ENCODE measurements around the gene DELE1.

Gene DELE1

DNA sequence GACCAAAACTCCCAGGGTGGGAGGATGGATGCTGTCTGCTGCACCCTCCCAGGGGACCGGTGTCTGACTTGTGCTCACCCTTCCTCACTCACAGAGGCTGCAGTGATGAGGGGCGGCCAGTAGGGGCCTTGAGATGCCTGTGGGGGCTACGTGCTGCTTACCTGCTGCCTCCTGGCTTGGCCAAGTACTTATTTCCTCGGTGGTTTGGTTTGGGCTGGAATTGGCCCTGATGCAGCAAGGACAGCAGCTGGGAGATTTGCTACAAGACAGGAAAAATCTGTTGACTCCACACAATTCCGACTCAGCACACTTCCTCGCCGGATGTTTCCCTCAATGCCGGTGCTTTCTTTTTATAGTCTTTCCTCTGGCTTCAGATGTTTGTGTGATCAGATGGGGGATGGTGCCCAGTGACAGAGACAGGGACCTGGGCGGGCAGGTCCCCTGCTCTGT lies 27.7 kb downstream of the DELE1 start:
- no peaks in the 10 kb centered on the region for H3K36me3 ChIP-seq (ENCODE audit: control insufficient read depth in 1 of 2, insufficient read depth in 2 of 2, low read depth in 1 of 2, low read length in 2 of 2)
- no peaks in the 10 kb centered on the region for H3K9me3 ChIP-seq (ENCODE audit: control insufficient read depth, low read length)
- H2BK5ac ChIP-seq (ENCODE audit: low read depth, low read length, poor library complexity, severe bottlenecking), result no peak overlapping the region
- no peak overlapping the region for H4K8ac ChIP-seq (ENCODE audit: low read length)
- H3K4me2 ChIP-seq (ENCODE audit: low read length, poor library complexity, severe bottlenecking), result no peak overlapping the region
- no peak overlapping the region for H3K9ac ChIP-seq (ENCODE audit: low read length)
- H2AK5ac ChIP-seq (ENCODE audit: low read length, severe bottlenecking), result no peak overlapping the region
- H3K14ac ChIP-seq (ENCODE audit: low read length in 2 of 2), result no peak overlapping the region
- no peak overlapping the region for H4K91ac ChIP-seq (ENCODE audit: low read length)
- H3K4ac ChIP-seq (ENCODE audit: low read depth in 1 of 2, low read length in 2 of 2), result no peak overlapping the region
- H3K4me1 ChIP-seq (ENCODE audit: control insufficient read depth, insufficient read depth, low read depth, low read length), result peaks cover 2% of the 10 kb centered on the region
- 48% methylated on average over 8 of the region's 9 CpGs for WGBS
- H2BK12ac ChIP-seq (ENCODE audit: low read length in 2 of 2), result no peak overlapping the region
- no peaks in the 10 kb centered on the region for H3K79me1 ChIP-seq (replicated peaks; ENCODE audit: low read length, poor library complexity, severe bottlenecking)
- no peak overlapping the region for H3K4me3 ChIP-seq (ENCODE audit: insufficient read depth in 1 of 2, low read depth in 1 of 2, low read length in 2 of 2)
- no peak overlapping the region for H2AFZ ChIP-seq (ENCODE audit: low read depth, low read length)
- DNase-seq, result peak; percentile 24
- no peak overlapping the region for H2BK15ac ChIP-seq (ENCODE audit: low read depth, poor library complexity, severe bottlenecking)
- H3K18ac ChIP-seq (ENCODE audit: low read depth in 1 of 2, low read length in 2 of 2), result no peak overlapping the region
- H2BK120ac ChIP-seq (ENCODE audit: low read depth, low read length), result no peak overlapping the region
- no peak overlapping the region for H3K23ac ChIP-seq (ENCODE audit: low read length in 2 of 2)
- no peak overlapping the region for H3K27ac ChIP-seq (ENCODE audit: low read length, poor library complexity, severe bottlenecking)
- H3K27me3 ChIP-seq (ENCODE audit: control insufficient read depth in 1 of 2, insufficient read depth in 1 of 2, low read length in 2 of 2), result peaks cover 6 to 33% of the 10 kb centered on the region in 2 experiments

GRCh38 chr5:141952020-141952419 lies 28.3 kb downstream of the DELE1 start:
- WGBS, result 55% methylated on average over 1 of the region's 2 CpGs
- no peak overlapping the region for H2AK5ac ChIP-seq (ENCODE audit: low read length, severe bottlenecking)

GRCh38 chr5:141954194-141954593 lies 30.5 kb downstream of the DELE1 start:
- peaks cover 2% of the 10 kb centered on the region for H3K4me1 ChIP-seq (ENCODE audit: control insufficient read depth, insufficient read depth, low read depth, low read length)
- H3K4ac ChIP-seq (ENCODE audit: low read depth in 1 of 2, low read length in 2 of 2), result no peak overlapping the region
- H2BK5ac ChIP-seq (ENCODE audit: low read depth, low read length, poor library complexity, severe bottlenecking), result no peak overlapping the region
- no peak overlapping the region for H2AK5ac ChIP-seq (ENCODE audit: low read length, severe bottlenecking)
- H3K27ac ChIP-seq (ENCODE audit: low read length, poor library complexity, severe bottlenecking), result no peak overlapping the region
- no peak overlapping the region for H3K18ac ChIP-seq (ENCODE audit: low read depth in 1 of 2, low read length in 2 of 2)
- no peak for DNase-seq
- H3K79me1 ChIP-seq (replicated peaks; ENCODE audit: low read length, poor library complexity, severe bottlenecking), result no peaks in the 10 kb centered on the region
- no peak overlapping the region for H2BK12ac ChIP-seq (ENCODE audit: low read length in 2 of 2)
- H4K8ac ChIP-seq (ENCODE audit: low read length), result no peak overlapping the region
- no peak overlapping the region for H3K23ac ChIP-seq (ENCODE audit: low read length in 2 of 2)
- no peak overlapping the region for H3K4me2 ChIP-seq (ENCODE audit: low read length, poor library complexity, severe bottlenecking)
- no peak overlapping the region for H2AFZ ChIP-seq (ENCODE audit: low read depth, low read length)
- H3K4me3 ChIP-seq (ENCODE audit: insufficient read depth in 1 of 2, low read depth in 1 of 2, low read length in 2 of 2), result no peak overlapping the region
- no peaks in the 10 kb centered on the region for H3K9me3 ChIP-seq (ENCODE audit: control insufficient read depth, low read length)
- no peak overlapping the region for H2BK120ac ChIP-seq (ENCODE audit: low read depth, low read length)
- 96% methylated on average over 2 of the region's 2 CpGs for WGBS
- no peak overlapping the region for H3K9ac ChIP-seq (ENCODE audit: low read length)
- H4K91ac ChIP-seq (ENCODE audit: low read length), result no peak overlapping the region
- H3K27me3 ChIP-seq (ENCODE audit: control insufficient read depth in 1 of 2, insufficient read depth in 1 of 2, low read length in 2 of 2), result peaks cover 4 to 56% of the 10 kb centered on the region in 2 experiments
- H3K14ac ChIP-seq (ENCODE audit: low read length in 2 of 2), result no peak overlapping the region
- H3K36me3 ChIP-seq (ENCODE audit: control insufficient read depth in 1 of 2, insufficient read depth in 2 of 2, low read depth in 1 of 2, low read length in 2 of 2), result no peaks in the 10 kb centered on the region
- no peak overlapping the region for H2BK15ac ChIP-seq (ENCODE audit: low read depth, poor library complexity, severe bottlenecking)

More at GRCh38 chr5:141952020-141952419, 28.3 kb downstream of the DELE1 start:
- no peak for DNase-seq
- Histone ChIP-seq H2BK12ac (ENCODE audit: low read length in 2 of 2) (no peak overlapping the region), H2BK15ac (ENCODE audit: low read depth, poor library complexity, severe bottlenecking) (no peak overlapping the region), H3K36me3 (ENCODE audit: control insufficient read depth in 1 of 2, insufficient read depth in 2 of 2, low read depth in 1 of 2, low read length in 2 of 2) (no peaks in the 10 kb centered on the region), H2BK120ac (ENCODE audit: low read depth, low read length) (no peak overlapping the region), H3K9ac (ENCODE audit: low read length) (no peak overlapping the region), H2BK5ac (ENCODE audit: low read depth, low read length, poor library complexity, severe bottlenecking) (no peak overlapping the region), H3K4me1 (ENCODE audit: control insufficient read depth, insufficient read depth, low read depth, low read length) (peaks cover 2% of the 10 kb centered on the region), H3K4me3 (ENCODE audit: insufficient read depth in 1 of 2, low read depth in 1 of 2, low read length in 2 of 2) (no peak overlapping the region), H3K4ac (ENCODE audit: low read depth in 1 of 2, low read length in 2 of 2) (no peak overlapping the region), H2AFZ (ENCODE audit: low read depth, low read length) (no peak overlapping the region), H4K91ac (ENCODE audit: low read length) (no peak overlapping the region), H3K79me1 (replicated peaks; ENCODE audit: low read length, poor library complexity, severe bottlenecking) (no peaks in the 10 kb centered on the region), H3K27ac (ENCODE audit: low read length, poor library complexity, severe bottlenecking) (no peak overlapping the region), H4K8ac (ENCODE audit: low read length) (no peak overlapping the region), H3K27me3 (ENCODE audit: control insufficient read depth in 1 of 2, insufficient read depth in 1 of 2, low read length in 2 of 2) (peaks cover 4 to 34% of the 10 kb centered on the region in 2 experiments), H3K9me3 (ENCODE audit: control insufficient read depth, low read length) (no peaks in the 10 kb centered on the region), H3K18ac (ENCODE audit: low read depth in 1 of 2, low read length in 2 of 2) (no peak overlapping the region), H3K23ac (ENCODE audit: low read length in 2 of 2) (no peak overlapping the region), H3K14ac (ENCODE audit: low read length in 2 of 2) (no peak overlapping the region), H3K4me2 (ENCODE audit: low read length, poor library complexity, severe bottlenecking) (no peak overlapping the region)

DNA sequence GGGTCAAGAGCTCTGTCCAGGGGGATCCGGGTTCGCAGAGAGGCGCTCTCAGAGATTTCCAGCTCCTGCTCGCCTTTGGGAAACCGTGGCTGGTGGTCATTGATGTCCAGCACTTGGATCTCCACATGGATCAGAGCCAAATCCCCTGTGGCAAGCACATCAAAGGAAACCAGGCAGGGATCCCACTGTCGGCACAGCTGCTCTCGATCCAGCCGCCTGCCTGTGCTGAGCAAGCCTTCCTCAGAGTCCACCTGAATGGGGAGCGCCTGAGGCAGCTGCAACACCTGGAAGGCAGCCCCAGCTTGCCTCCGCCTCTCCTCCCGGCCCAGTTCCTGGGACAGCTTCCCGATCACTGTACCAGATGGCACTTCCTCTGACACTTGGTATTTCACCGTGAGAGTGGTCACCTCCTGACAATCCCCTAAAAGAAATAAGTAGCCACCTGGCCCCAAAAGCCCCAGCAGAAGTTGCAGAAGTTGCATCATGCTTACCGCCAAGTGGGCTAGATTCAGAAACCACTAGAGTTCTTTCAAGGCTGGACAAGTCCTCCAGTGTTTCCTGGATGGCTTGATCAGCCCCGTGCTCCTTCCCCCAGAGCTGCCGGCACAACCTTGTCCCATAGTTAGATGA lies 33.8 kb downstream of the DELE1 start:
- Histone ChIP-seq H3K9ac (ENCODE audit: low read length) (no peak overlapping the region), H3K36me3 (ENCODE audit: control insufficient read depth in 1 of 2, insufficient read depth in 2 of 2, low read depth in 1 of 2, low read length in 2 of 2) (no peaks in the 10 kb centered on the region)
- WGBS, result 86% methylated on average over 16 of the region's 16 CpGs

More for the DNA sequence above, 33.8 kb downstream of the DELE1 start:
- Histone ChIP-seq H3K23ac (ENCODE audit: low read length in 2 of 2) (no peak overlapping the region), H3K4me2 (ENCODE audit: low read length, poor library complexity, severe bottlenecking) (no peak overlapping the region), H2BK5ac (ENCODE audit: low read depth, low read length, poor library complexity, severe bottlenecking) (no peak overlapping the region), H2BK120ac (ENCODE audit: low read depth, low read length) (no peak overlapping the region), H3K4me1 (ENCODE audit: control insufficient read depth, insufficient read depth, low read depth, low read length) (no peaks in the 10 kb centered on the region), H3K27me3 (ENCODE audit: control insufficient read depth in 1 of 2, insufficient read depth in 1 of 2, low read length in 2 of 2) (peaks cover 0 to 46% of the 10 kb centered on the region in 2 experiments), H3K79me1 (replicated peaks; ENCODE audit: low read length, poor library complexity, severe bottlenecking) (no peaks in the 10 kb centered on the region), H2AK5ac (ENCODE audit: low read length, severe bottlenecking) (no peak overlapping the region), H2BK12ac (ENCODE audit: low read length in 2 of 2) (peak overlapping the region in 1 of 2 experiments; percentile 40), H2BK15ac (ENCODE audit: low read depth, poor library complexity, severe bottlenecking) (no peak overlapping the region), H3K9me3 (ENCODE audit: control insufficient read depth, low read length) (no peaks in the 10 kb centered on the region), H2AFZ (ENCODE audit: low read depth, low read length) (no peak overlapping the region), H3K4me3 (ENCODE audit: insufficient read depth in 1 of 2, low read depth in 1 of 2, low read length in 2 of 2) (no peak overlapping the region), H4K8ac (ENCODE audit: low read length) (no peak overlapping the region), H3K18ac (ENCODE audit: low read depth in 1 of 2, low read length in 2 of 2) (no peak overlapping the region), H3K14ac (ENCODE audit: low read length in 2 of 2) (no peak overlapping the region), H3K4ac (ENCODE audit: low read depth in 1 of 2, low read length in 2 of 2) (no peak overlapping the region), H4K91ac (ENCODE audit: low read length) (no peak overlapping the region), H3K27ac (ENCODE audit: low read length, poor library complexity, severe bottlenecking) (no peak overlapping the region)
- no peak for DNase-seq
